OCI-LY7 (cell line): ENCODE data around the gene MTHFR.

Experiments
- CTCF ChIP-seq: fragments of 200-600 bp; sonication (generic); conservative IDR thresholded peaks from 2 replicates; pipeline ENCODE4 v1.5.1; 2014; ENCODE audit warnings: mild to moderate bottlenecking, antibody characterized with exemption, low read length, moderate library complexity, mixed read lengths
- EZH2phosphoT487 ChIP-seq: fragments of 200-600 bp; sonication (generic); IDR thresholded peaks from 2 replicates; pipeline ENCODE4 v1.6.1; 2018; ENCODE audit warnings: low read depth, borderline replicate concordance, mild to moderate bottlenecking, mixed run types, antibody characterized with exemption, low read length, moderate library complexity, mixed read lengths

GRCh38 chr1:11768821-11769220 lies 36.9 kb downstream of the MTHFR start:
- TF ChIP-seq EZH2phosphoT487 (no peak), CTCF (no peak)
